ENCODE results near the gene KERA. TPM values are rescaled to one million over a fixed set of nuclear protein-coding genes. Genes with fewer than 3 reads are reported as not detected.

The KERA gene
- total and polyA plus RNA-seq, 10 donors, result not detected

DNA sequence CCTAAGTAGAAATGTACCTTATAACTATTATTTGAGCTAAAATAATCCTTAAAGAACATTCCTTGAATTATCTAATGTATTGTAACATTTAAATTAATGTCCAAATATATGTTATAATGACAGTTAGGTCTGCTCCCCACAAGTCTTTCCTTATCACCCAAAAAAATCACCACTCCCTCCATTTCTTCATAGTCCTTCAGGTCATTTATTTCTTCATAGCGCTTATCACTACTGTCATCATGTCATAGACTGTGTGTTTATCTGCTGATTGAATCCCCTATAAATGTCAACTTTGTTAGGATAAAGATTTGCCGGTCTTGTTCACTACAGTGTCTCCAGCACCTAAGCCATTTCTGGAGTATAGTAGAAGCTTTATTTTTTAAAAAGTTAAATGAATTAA is 41.5 kb upstream of the KERA start:
- no peak overlapping the region for H3K4me3 ChIP-seq
- H3K4me1 ChIP-seq, result no peaks in the 10 kb centered on the region
- TF ChIP-seq POLR2AphosphoS5 (IDR thresholded peaks at IDR 0.05), result no peak
- TF ChIP-seq, protein P1, sequence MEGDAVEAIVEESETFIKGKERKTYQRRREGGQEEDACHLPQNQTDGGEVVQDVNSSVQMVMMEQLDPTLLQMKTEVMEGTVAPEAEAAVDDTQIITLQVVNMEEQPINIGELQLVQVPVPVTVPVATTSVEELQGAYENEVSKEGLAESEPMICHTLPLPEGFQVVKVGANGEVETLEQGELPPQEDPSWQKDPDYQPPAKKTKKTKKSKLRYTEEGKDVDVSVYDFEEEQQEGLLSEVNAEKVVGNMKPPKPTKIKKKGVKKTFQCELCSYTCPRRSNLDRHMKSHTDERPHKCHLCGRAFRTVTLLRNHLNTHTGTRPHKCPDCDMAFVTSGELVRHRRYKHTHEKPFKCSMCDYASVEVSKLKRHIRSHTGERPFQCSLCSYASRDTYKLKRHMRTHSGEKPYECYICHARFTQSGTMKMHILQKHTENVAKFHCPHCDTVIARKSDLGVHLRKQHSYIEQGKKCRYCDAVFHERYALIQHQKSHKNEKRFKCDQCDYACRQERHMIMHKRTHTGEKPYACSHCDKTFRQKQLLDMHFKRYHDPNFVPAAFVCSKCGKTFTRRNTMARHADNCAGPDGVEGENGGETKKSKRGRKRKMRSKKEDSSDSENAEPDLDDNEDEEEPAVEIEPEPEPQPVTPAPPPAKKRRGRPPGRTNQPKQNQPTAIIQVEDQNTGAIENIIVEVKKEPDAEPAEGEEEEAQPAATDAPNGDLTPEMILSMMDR (IDR thresholded peaks at IDR 0.05 in 8 of 11, conservative IDR thresholded peaks at IDR 0.05 in 3 of 11), result no peak
- no peak for TF ChIP-seq POLR2A (IDR thresholded peaks at IDR 0.05)
- 43 to 50% (median 45%) methylated on average over 2 of the region's 2 CpGs for WGBS, 5 donors
- no peak overlapping the region for H3K27ac ChIP-seq
- no peaks in the 10 kb centered on the region for H3K36me3 ChIP-seq
- DNase-seq, result no peak
- no peaks in the 10 kb centered on the region for H3K9me3 ChIP-seq
- H3K27me3 ChIP-seq (replicated peaks in 1 of 7), result no peaks in the 10 kb centered on the region
- intact Hi-C loops (cut with DNase I; ENCODE audit: low total_unique reads), result no loop called here

DNA sequence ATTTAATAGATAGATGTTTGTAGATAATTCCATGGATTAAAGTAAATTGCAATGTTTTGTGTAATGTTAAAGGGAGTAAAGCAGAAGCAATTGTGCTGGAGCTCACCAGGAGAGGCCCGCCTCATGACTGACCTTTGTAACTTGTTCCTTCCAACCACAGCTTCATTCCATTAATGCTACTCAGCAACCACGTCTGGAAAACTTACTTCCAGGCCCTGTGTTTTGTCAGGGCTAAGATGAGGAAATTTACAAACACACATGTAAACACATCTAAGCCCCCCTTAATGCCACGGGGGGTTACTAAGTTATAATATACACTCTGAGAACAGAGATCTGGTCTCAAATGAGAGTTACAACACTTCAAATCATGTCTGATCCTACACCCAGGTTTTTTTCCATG is 41.1 kb upstream of the KERA start:
- TF ChIP-seq, protein P1 (IDR thresholded peaks at IDR 0.05 in 8 of 11, conservative IDR thresholded peaks at IDR 0.05 in 3 of 11), result no peak
- TF ChIP-seq POLR2A (IDR thresholded peaks at IDR 0.05), result no peak
- no peak for TF ChIP-seq POLR2AphosphoS5 (IDR thresholded peaks at IDR 0.05)
- Histone ChIP-seq H3K4me1 (no peaks in the 10 kb centered on the region), H3K36me3 (no peaks in the 10 kb centered on the region), H3K27ac (no peak overlapping the region), H3K9me3 (no peaks in the 10 kb centered on the region), H3K27me3 (replicated peaks in 1 of 7) (no peaks in the 10 kb centered on the region), H3K4me3 (no peak overlapping the region)
- 28 to 69% (median 38%) methylated on average over 3 of the region's 3 CpGs for WGBS, 5 donors
- no peak for DNase-seq
- intact Hi-C loops (cut with DNase I; ENCODE audit: low total_unique reads), result no loop called here

DNA sequence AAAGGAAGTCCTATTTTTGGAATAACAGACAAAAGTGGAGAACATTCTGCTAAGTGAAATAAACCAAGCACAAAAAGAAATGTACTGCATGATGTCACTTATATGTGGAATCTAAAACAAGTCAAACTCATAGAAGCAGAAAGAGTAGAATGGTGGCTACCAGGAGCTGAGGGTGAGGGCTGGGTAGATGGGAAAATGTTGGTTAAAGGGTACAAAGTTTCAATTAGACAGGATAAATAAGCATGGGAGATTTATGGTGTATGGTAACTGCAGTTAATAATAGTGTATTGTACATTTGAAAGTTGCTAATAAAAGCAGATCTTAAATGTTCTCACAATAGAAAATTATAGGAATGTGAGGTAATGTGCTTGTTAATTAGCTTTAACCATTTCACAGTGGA is 40.6 kb upstream of the KERA start:
- no peaks in the 10 kb centered on the region for H3K9me3 ChIP-seq
- H3K4me3 ChIP-seq, result no peak overlapping the region
- H3K36me3 ChIP-seq, result no peaks in the 10 kb centered on the region
- H3K4me1 ChIP-seq, result no peaks in the 10 kb centered on the region
- no peak for DNase-seq
- H3K27me3 ChIP-seq (replicated peaks in 1 of 7), result no peaks in the 10 kb centered on the region
- intact Hi-C loops (cut with DNase I; ENCODE audit: low total_unique reads), result no loop called here
- H3K27ac ChIP-seq, result no peak overlapping the region
- TF ChIP-seq POLR2A (IDR thresholded peaks at IDR 0.05), result no peak
- TF ChIP-seq POLR2AphosphoS5 (IDR thresholded peaks at IDR 0.05), result no peak
- TF ChIP-seq, protein P1 (IDR thresholded peaks at IDR 0.05 in 8 of 11, conservative IDR thresholded peaks at IDR 0.05 in 3 of 11), result no peak

DNA sequence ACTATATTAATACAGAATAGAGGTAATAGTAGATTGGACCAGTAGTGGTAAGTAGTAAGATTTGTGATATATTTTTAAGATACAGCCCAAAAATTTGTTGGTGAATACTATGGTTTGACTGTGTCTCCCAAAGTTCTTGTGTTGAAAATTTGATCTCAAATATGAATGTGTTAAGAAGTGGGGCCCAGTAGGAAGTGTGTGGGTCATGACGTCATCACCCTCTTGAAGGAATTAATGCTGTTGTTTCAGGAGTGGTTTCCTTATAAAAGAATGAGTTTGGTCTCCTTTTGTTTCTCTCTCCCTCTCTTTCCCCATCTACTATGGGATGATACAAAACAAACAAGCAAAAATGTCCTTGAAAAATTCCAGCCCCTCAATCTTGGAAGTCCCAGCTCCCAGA is 37.1 kb upstream of the KERA start:
- H3K9me3 ChIP-seq, result peaks cover 0 to 21% (median 9%) of the 10 kb centered on the region in 8 donors
- no peak overlapping the region for H3K27ac ChIP-seq
- no peaks in the 10 kb centered on the region for H3K4me1 ChIP-seq
- WGBS, 5 donors, result 62 to 97% (median 76%) methylated on average over 1 of the region's 1 CpG
- TF ChIP-seq POLR2A (IDR thresholded peaks at IDR 0.05) (no peak), POLR2AphosphoS5 (IDR thresholded peaks at IDR 0.05) (no peak)
- TF ChIP-seq, protein P1 (IDR thresholded peaks at IDR 0.05 in 8 of 11, conservative IDR thresholded peaks at IDR 0.05 in 3 of 11), result no peak
- intact Hi-C loops (cut with DNase I; ENCODE audit: low total_unique reads), result no loop called here
- H3K36me3 ChIP-seq, result no peaks in the 10 kb centered on the region
- H3K27me3 ChIP-seq (replicated peaks in 1 of 7), result no peaks in the 10 kb centered on the region
- H3K4me3 ChIP-seq, result no peak overlapping the region
- no peak for DNase-seq
